ENCODE data around the gene CAT.

GRCh38 chr11:34457607-34458006, 18.9 kb downstream of the CAT start:
- TF ChIP-seq CTCF (IDR thresholded peaks at IDR 0.05) (no peak), POLR2A (IDR thresholded peaks at IDR 0.05; ENCODE audit: low read depth) (no peak), POLR2AphosphoS5 (IDR thresholded peaks at IDR 0.05) (no peak)
